GM12891 (cell line): ENCODE measurements around the gene ATG16L2.

Experiments
- SPI1 ChIP-seq: IDR thresholded peaks from 2 replicates; pipeline ENCODE4 v1.6.1; 2011; ENCODE audit warnings: low read depth, low read length, control low read depth
- TAF1 ChIP-seq: IDR thresholded peaks from 2 replicates; pipeline ENCODE4 v1.6.1; 2011; ENCODE audit warnings: low read depth, low read length, control low read depth

- TF ChIP-seq TAF1 = no peak
- TF ChIP-seq SPI1 = no peak
These were observed 41.9 kb downstream of the ATG16L2 start for GRCh38 chr11:72856065-72856464.
